HL-60 (cell line): ENCODE data around the gene SCLT1.

Experiments used
- DNase-seq, 2 experiments: peaks; one replicate each; pipeline ENCODE4 v3.0.0-alpha.2; 2010 to 2020; ENCODE audit warnings: low read depth in 1 of 2, low spot score in 1 of 2
- H3K27ac ChIP-seq: fragments of 250-450 bp; sonication (Bioruptor Pico); replicated peaks from 2 replicates; pipeline ENCODE4 v1.5.1; 2020; ENCODE audit warnings: mild to moderate bottlenecking, moderate library complexity
- H3K27me3 ChIP-seq: fragments of 250-450 bp; sonication (Bioruptor Pico); 2 replicates; pipeline ENCODE4 v1.5.1; 2021; ENCODE audit warnings: mild to moderate bottlenecking, moderate library complexity; ENCODE audit not compliant: insufficient read depth, poor library complexity, severe bottlenecking
- H3K4me3 ChIP-seq: replicated peaks from 2 replicates; pipeline ENCODE4 v1.5.1; 2011; ENCODE audit warnings: mild to moderate bottlenecking, control low read depth, low read length; ENCODE audit not compliant: insufficient read depth
- GABPA ChIP-seq: IDR thresholded peaks from 2 replicates; pipeline ENCODE4 v1.6.1; 2012; ENCODE audit warnings: low read depth
- POLR2AphosphoS5 ChIP-seq: IDR thresholded peaks from 2 replicates; pipeline ENCODE4 v1.6.1; 2012; ENCODE audit warnings: low read depth
- REST ChIP-seq: IDR thresholded peaks from 2 replicates; pipeline ENCODE4 v1.6.1; 2012; ENCODE audit warnings: low read depth; ENCODE audit not compliant: insufficient replicate concordance
- SPI1 ChIP-seq: IDR thresholded peaks from 2 replicates; pipeline ENCODE4 v1.6.1; 2012; ENCODE audit warnings: low read depth, mild to moderate bottlenecking, borderline replicate concordance
- TF ChIP-seq, protein P1 (sequence below): IDR thresholded peaks from one replicate; pipeline ENCODE4 v1.5.1; 2011; ENCODE audit warnings: low read length, control low read depth, inconsistent platforms; ENCODE audit not compliant: insufficient read depth

The SCLT1 gene

DNA sequence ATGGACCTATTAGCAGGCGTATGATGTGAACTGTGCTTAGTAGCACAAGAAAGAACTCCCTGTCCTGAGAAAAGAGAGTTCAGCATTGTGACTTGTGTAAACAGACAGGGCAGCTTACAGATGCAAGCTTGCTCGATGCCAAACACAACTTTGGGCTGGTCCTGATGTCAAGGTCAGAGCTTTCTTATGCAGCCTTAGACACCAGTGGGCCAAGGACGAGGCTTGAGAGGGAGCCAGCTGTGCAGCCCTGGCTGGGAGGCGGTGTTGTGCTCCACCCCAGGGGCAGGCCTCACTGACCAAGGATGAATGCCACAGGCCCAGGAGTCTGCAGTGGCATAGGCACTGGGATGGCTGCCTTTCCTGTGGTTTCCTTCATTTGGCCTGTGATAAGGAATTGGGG is 248.4 kb downstream of the SCLT1 start:
- TF ChIP-seq POLR2AphosphoS5 = no peak
- TF ChIP-seq SPI1 = no peak
- no peak for TF ChIP-seq GABPA
- TF ChIP-seq REST = no peak
- TF ChIP-seq, protein P1, sequence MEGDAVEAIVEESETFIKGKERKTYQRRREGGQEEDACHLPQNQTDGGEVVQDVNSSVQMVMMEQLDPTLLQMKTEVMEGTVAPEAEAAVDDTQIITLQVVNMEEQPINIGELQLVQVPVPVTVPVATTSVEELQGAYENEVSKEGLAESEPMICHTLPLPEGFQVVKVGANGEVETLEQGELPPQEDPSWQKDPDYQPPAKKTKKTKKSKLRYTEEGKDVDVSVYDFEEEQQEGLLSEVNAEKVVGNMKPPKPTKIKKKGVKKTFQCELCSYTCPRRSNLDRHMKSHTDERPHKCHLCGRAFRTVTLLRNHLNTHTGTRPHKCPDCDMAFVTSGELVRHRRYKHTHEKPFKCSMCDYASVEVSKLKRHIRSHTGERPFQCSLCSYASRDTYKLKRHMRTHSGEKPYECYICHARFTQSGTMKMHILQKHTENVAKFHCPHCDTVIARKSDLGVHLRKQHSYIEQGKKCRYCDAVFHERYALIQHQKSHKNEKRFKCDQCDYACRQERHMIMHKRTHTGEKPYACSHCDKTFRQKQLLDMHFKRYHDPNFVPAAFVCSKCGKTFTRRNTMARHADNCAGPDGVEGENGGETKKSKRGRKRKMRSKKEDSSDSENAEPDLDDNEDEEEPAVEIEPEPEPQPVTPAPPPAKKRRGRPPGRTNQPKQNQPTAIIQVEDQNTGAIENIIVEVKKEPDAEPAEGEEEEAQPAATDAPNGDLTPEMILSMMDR = no peak
- no peak overlapping the region for H3K27ac ChIP-seq

GRCh38 chr4:128841402-128841801 is 251.9 kb downstream of the SCLT1 start:
- no peak for DNase-seq
- Histone ChIP-seq H3K27ac (no peak overlapping the region), H3K4me3 (no peak overlapping the region), H3K27me3 (no peaks in the 10 kb centered on the region)
- TF ChIP-seq, protein P1 = no peak
- TF ChIP-seq REST (no peak), SPI1 (no peak), GABPA (no peak), POLR2AphosphoS5 (no peak)

More for the DNA sequence above, 248.4 kb downstream of the SCLT1 start:
- H3K4me3 ChIP-seq = no peak overlapping the region
- no peak for DNase-seq
- H3K27me3 ChIP-seq = no peaks in the 10 kb centered on the region

- no peak for TF ChIP-seq REST
- no peak for TF ChIP-seq GABPA
- TF ChIP-seq SPI1 = no peak
- no peak for TF ChIP-seq POLR2AphosphoS5
- TF ChIP-seq, protein P1 = no peak
- Histone ChIP-seq H3K27ac (no peak overlapping the region), H3K4me3 (no peak overlapping the region), H3K27me3 (no peaks in the 10 kb centered on the region)
- no peak for DNase-seq
Observed at GRCh38 chr4:128840711-128841318, 252.5 kb downstream of the SCLT1 start.
